ENCODE results near the gene CPNE9.
A peak's percentile ranks its signal among the peaks of the same experiment; 100 is the strongest.

CPNE9 gene

GRCh38 chr3:9730657-9731205 lies 27.1 kb downstream of the CPNE9 start:
- Histone ChIP-seq H3K9me3 (ENCODE audit: insufficient read depth, low read length) (no peaks in the 10 kb centered on the region), H3K4me2 (ENCODE audit: low read depth, low read length, poor library complexity, severe bottlenecking) (peak overlapping the region; percentile 63), H3F3A (ENCODE audit: insufficient read depth) (0 out of 2 replicates have a peak, but pooled peaks cover 7% of the 10 kb centered on the region), H3K27ac (ENCODE audit: low read depth, low read length) (peak overlapping the region; percentile 18; the same call in 1 of the 2 replicates), H3K4me3 (ENCODE audit: insufficient read depth, low read length, poor library complexity, severe bottlenecking) (peak overlapping the region; percentile 68), H3K9ac (ENCODE audit: low read length) (peak overlapping the region; percentile 97), H2AFZ (ENCODE audit: low read depth, low read length, severe bottlenecking) (peak overlapping the region; percentile 97), H3K27me3 (ENCODE audit: low read length) (no peaks in the 10 kb centered on the region), H4K20me1 (ENCODE audit: low read depth, low read length) (no peaks in the 10 kb centered on the region; the same call in 1 of the 2 replicates), H3K36me3 (ENCODE audit: low read length) (no peaks in the 10 kb centered on the region), H3K79me2 (ENCODE audit: insufficient read depth, low read length) (peaks cover 30% of the 10 kb centered on the region), H3K9me2 (replicated peaks; ENCODE audit: insufficient read depth, low read length) (no peaks in the 10 kb centered on the region)
- no peak for TF ChIP-seq EZH2phosphoT487 (conservative IDR thresholded peaks at IDR 0.05; ENCODE audit: low read length)
- TF ChIP-seq, protein P1, sequence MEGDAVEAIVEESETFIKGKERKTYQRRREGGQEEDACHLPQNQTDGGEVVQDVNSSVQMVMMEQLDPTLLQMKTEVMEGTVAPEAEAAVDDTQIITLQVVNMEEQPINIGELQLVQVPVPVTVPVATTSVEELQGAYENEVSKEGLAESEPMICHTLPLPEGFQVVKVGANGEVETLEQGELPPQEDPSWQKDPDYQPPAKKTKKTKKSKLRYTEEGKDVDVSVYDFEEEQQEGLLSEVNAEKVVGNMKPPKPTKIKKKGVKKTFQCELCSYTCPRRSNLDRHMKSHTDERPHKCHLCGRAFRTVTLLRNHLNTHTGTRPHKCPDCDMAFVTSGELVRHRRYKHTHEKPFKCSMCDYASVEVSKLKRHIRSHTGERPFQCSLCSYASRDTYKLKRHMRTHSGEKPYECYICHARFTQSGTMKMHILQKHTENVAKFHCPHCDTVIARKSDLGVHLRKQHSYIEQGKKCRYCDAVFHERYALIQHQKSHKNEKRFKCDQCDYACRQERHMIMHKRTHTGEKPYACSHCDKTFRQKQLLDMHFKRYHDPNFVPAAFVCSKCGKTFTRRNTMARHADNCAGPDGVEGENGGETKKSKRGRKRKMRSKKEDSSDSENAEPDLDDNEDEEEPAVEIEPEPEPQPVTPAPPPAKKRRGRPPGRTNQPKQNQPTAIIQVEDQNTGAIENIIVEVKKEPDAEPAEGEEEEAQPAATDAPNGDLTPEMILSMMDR (IDR thresholded peaks at IDR 0.05; ENCODE audit: insufficient read depth, low read length, poor library complexity, severe bottlenecking): no peak

DNA sequence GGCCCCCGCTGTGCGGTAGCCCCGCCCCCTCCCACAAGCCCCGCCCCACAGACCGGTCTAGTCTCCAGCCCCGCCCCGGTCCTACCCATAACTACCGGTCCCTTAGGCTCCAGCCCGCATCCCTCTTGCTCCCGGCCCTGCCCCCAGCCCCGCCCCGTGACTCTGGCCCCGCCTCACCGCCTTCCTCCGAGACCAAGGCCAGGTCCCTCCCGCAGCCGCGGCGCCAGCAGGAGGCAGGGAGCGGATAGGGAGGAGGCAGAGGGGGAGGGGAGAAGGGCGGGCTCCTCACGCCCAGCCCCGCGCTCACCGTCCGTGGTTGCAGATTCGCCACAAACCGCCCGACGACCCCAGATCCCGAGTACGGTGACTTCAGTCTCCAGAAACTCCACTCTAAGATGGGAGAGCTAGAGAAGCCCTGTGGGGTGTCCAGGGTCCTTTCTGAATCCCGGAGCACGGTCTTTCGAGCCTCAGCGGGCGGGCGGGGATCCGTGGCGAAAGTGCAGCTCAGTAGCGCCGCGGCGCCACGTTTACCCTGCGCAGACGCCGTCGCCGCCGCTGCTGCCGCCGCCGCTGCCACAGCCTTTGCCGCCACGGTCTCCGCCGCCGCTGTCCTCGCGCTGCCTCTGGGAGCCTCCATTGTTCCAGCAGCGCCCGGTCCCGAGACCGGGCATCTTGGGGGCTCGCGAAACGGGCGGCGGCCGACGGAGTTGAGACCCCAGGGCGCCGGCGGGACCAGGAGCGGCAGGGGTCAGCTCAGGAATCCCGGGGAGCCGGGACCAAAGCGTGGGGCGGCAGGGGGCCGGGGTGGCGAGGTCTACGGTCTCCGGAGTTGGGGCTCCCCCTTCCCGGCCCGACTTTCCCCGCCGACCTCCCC lies 27.8 kb downstream of the CPNE9 start, which contains the start of gene BRPF1:
Gene BRPF1, plus strand, starts transcription at position 530 of the 874 bp plus-strand sequence. CDS start 2,406 bp downstream, outside the sequence.
- Histone ChIP-seq H3K27me3 (ENCODE audit: low read length) (no peaks in the 10 kb centered on the region), H3F3A (ENCODE audit: insufficient read depth) (0 out of 2 replicates have a peak, but pooled peaks cover 7% of the 10 kb centered on the region), H3K79me2 (ENCODE audit: insufficient read depth, low read length) (peaks cover 33% of the 10 kb centered on the region), H3K27ac (ENCODE audit: low read depth, low read length) (peak within 1 kb of the TSS; percentile 77), H3K9me3 (ENCODE audit: insufficient read depth, low read length) (no peaks in the 10 kb centered on the region), H3K9me2 (replicated peaks; ENCODE audit: insufficient read depth, low read length) (no peaks in the 10 kb centered on the region), H3K9ac (ENCODE audit: low read length) (peak within 1 kb of the TSS; percentile 97), H2AFZ (ENCODE audit: low read depth, low read length, severe bottlenecking) (peak within 1 kb of the TSS; percentile 97), H4K20me1 (ENCODE audit: low read depth, low read length) (no peaks in the 10 kb centered on the region; the same call in 1 of the 2 replicates), H3K36me3 (ENCODE audit: low read length) (no peaks in the 10 kb centered on the region), H3K4me2 (ENCODE audit: low read depth, low read length, poor library complexity, severe bottlenecking) (peak within 1 kb of the TSS; percentile 97), H3K4me3 (ENCODE audit: insufficient read depth, low read length, poor library complexity, severe bottlenecking) (peak within 1 kb of the TSS; percentile 86)
- TF ChIP-seq, protein P1 (IDR thresholded peaks at IDR 0.05; ENCODE audit: insufficient read depth, low read length, poor library complexity, severe bottlenecking): no peak
- no peak for TF ChIP-seq EZH2phosphoT487 (conservative IDR thresholded peaks at IDR 0.05; ENCODE audit: low read length)

- H3K36me3 ChIP-seq (ENCODE audit: low read length): 0 out of 2 replicates have a peak, but pooled peaks cover 2% of the 10 kb centered on the region
- H3K9me2 ChIP-seq (replicated peaks; ENCODE audit: insufficient read depth, low read length): no peaks in the 10 kb centered on the region
- TF ChIP-seq, protein P1 (IDR thresholded peaks at IDR 0.05; ENCODE audit: insufficient read depth, low read length, poor library complexity, severe bottlenecking): no peak
- no peak for TF ChIP-seq EZH2phosphoT487 (conservative IDR thresholded peaks at IDR 0.05; ENCODE audit: low read length)
- H2AFZ ChIP-seq (ENCODE audit: low read depth, low read length, severe bottlenecking): peak overlapping the region; percentile 37
- H3F3A ChIP-seq (ENCODE audit: insufficient read depth): 0 out of 2 replicates have a peak, but pooled peaks cover 7% of the 10 kb centered on the region
- peak overlapping the region; percentile 97 for H3K9ac ChIP-seq (ENCODE audit: low read length)
- H3K9me3 ChIP-seq (ENCODE audit: insufficient read depth, low read length): no peaks in the 10 kb centered on the region
- peak overlapping the region; percentile 97 for H3K4me2 ChIP-seq (ENCODE audit: low read depth, low read length, poor library complexity, severe bottlenecking)
- peak overlapping the region; percentile 86 for H3K4me3 ChIP-seq (ENCODE audit: insufficient read depth, low read length, poor library complexity, severe bottlenecking)
- no peaks in the 10 kb centered on the region for H3K27me3 ChIP-seq (ENCODE audit: low read length)
- H3K27ac ChIP-seq (ENCODE audit: low read depth, low read length): peak overlapping the region; percentile 77
- H4K20me1 ChIP-seq (ENCODE audit: low read depth, low read length): no peaks in the 10 kb centered on the region; the same call in 1 of the 2 replicates
- peaks cover 34% of the 10 kb centered on the region for H3K79me2 ChIP-seq (ENCODE audit: insufficient read depth, low read length)
Observed at GRCh38 chr3:9732080-9732739, 28.6 kb downstream of the CPNE9 start.

Data from SU-DHL-6 (cell line).